Measurements from ENCODE around the gene CYB5D1.

The CYB5D1 gene

GRCh38 chr17:7886227-7887037 lies 28.6 kb downstream of the CYB5D1 start:
- H3K4me2 ChIP-seq (ENCODE audit: insufficient read depth, low read length): peak overlapping the region; percentile 98
- H3K9me3 ChIP-seq (ENCODE audit: insufficient read depth, low read length, severe bottlenecking): no peaks in the 10 kb centered on the region
- peaks cover 40% of the 10 kb centered on the region for H3K79me2 ChIP-seq (ENCODE audit: insufficient read depth, low read length)
- peak; percentile 67 for DNase-seq
- TF ChIP-seq EZH2 (IDR thresholded peaks at IDR 0.05; ENCODE audit: borderline replicate concordance, low read depth, low read length, severe bottlenecking): no peak
- TF ChIP-seq, protein P1, sequence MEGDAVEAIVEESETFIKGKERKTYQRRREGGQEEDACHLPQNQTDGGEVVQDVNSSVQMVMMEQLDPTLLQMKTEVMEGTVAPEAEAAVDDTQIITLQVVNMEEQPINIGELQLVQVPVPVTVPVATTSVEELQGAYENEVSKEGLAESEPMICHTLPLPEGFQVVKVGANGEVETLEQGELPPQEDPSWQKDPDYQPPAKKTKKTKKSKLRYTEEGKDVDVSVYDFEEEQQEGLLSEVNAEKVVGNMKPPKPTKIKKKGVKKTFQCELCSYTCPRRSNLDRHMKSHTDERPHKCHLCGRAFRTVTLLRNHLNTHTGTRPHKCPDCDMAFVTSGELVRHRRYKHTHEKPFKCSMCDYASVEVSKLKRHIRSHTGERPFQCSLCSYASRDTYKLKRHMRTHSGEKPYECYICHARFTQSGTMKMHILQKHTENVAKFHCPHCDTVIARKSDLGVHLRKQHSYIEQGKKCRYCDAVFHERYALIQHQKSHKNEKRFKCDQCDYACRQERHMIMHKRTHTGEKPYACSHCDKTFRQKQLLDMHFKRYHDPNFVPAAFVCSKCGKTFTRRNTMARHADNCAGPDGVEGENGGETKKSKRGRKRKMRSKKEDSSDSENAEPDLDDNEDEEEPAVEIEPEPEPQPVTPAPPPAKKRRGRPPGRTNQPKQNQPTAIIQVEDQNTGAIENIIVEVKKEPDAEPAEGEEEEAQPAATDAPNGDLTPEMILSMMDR (IDR thresholded peaks at IDR 0.05; ENCODE audit: borderline replicate concordance, extremely low read depth, low read length, poor library complexity, severe bottlenecking): peak; percentile 30
- peak overlapping the region; percentile 61 for H2AFZ ChIP-seq (ENCODE audit: low read depth, low read length)
- ATAC-seq (ENCODE audit: insufficient read depth, low read depth): peak; percentile 27
- H3K4me1 ChIP-seq (ENCODE audit: insufficient read depth, low read length): peaks cover 40% of the 10 kb centered on the region
- peak overlapping the region; percentile 55 to 91 for H3K4me3 ChIP-seq (ENCODE audit: low read depth in 1 of 2, low read length in 2 of 2)
- peak overlapping the region; percentile 92 for H3K27ac ChIP-seq (ENCODE audit: low read length)
- peaks cover 26% of the 10 kb centered on the region for H3K36me3 ChIP-seq (ENCODE audit: insufficient read depth, low read length)
- peaks cover 2% of the 10 kb centered on the region for H3K27me3 ChIP-seq (ENCODE audit: insufficient read depth, low read length, poor library complexity)
- H4K20me1 ChIP-seq (ENCODE audit: insufficient read depth, low read length): peaks cover 16% of the 10 kb centered on the region
- peak overlapping the region; percentile 88 for H3K9ac ChIP-seq (ENCODE audit: low read depth, low read length)

GRCh38 chr17:7887038-7887481 lies 29.3 kb downstream of the CYB5D1 start:
- Histone ChIP-seq H3K4me3 (ENCODE audit: low read depth in 1 of 2, low read length in 2 of 2) (peak overlapping the region; percentile 55 to 91; a peak in 3 of 4 replicates), H4K20me1 (ENCODE audit: insufficient read depth, low read length) (peaks cover 16% of the 10 kb centered on the region), H2AFZ (ENCODE audit: low read depth, low read length) (peak overlapping the region; percentile 61), H3K9ac (ENCODE audit: low read depth, low read length) (peak overlapping the region; percentile 88), H3K36me3 (ENCODE audit: insufficient read depth, low read length) (peaks cover 32% of the 10 kb centered on the region), H3K79me2 (ENCODE audit: insufficient read depth, low read length) (peaks cover 40% of the 10 kb centered on the region), H3K27me3 (ENCODE audit: insufficient read depth, low read length, poor library complexity) (peaks cover 2% of the 10 kb centered on the region), H3K4me1 (ENCODE audit: insufficient read depth, low read length) (peaks cover 40% of the 10 kb centered on the region), H3K27ac (ENCODE audit: low read length) (peak overlapping the region; percentile 92), H3K4me2 (ENCODE audit: insufficient read depth, low read length) (peak overlapping the region; percentile 98), H3K9me3 (ENCODE audit: insufficient read depth, low read length, severe bottlenecking) (no peaks in the 10 kb centered on the region)
- DNase-seq (no peak), ATAC-seq (ENCODE audit: insufficient read depth, low read depth) (peak; percentile 6; the same call in 2 of the 3 replicates)
- no peak for TF ChIP-seq EZH2 (IDR thresholded peaks at IDR 0.05; ENCODE audit: borderline replicate concordance, low read depth, low read length, severe bottlenecking)
- TF ChIP-seq, protein P1 (IDR thresholded peaks at IDR 0.05; ENCODE audit: borderline replicate concordance, extremely low read depth, low read length, poor library complexity, severe bottlenecking): peak; percentile 34

- H4K20me1 ChIP-seq (ENCODE audit: insufficient read depth, low read length): peaks cover 16% of the 10 kb centered on the region
- ATAC-seq (ENCODE audit: insufficient read depth, low read depth) (peak; percentile 82), DNase-seq (peak; percentile 86)
- peak overlapping the region; percentile 88 for H3K9ac ChIP-seq (ENCODE audit: low read depth, low read length)
- peak overlapping the region in 1 of 2 experiments; percentile 91; a peak in 3 of 4 replicates for H3K4me3 ChIP-seq (ENCODE audit: low read depth in 1 of 2, low read length in 2 of 2)
- H3K4me1 ChIP-seq (ENCODE audit: insufficient read depth, low read length): peaks cover 40% of the 10 kb centered on the region
- H3K27me3 ChIP-seq (ENCODE audit: insufficient read depth, low read length, poor library complexity): peaks cover 2% of the 10 kb centered on the region
- TF ChIP-seq, protein P1 (IDR thresholded peaks at IDR 0.05; ENCODE audit: borderline replicate concordance, extremely low read depth, low read length, poor library complexity, severe bottlenecking): no peak
- peaks cover 33% of the 10 kb centered on the region for H3K36me3 ChIP-seq (ENCODE audit: insufficient read depth, low read length)
- no peaks in the 10 kb centered on the region for H3K9me3 ChIP-seq (ENCODE audit: insufficient read depth, low read length, severe bottlenecking)
- peak overlapping the region; percentile 98 for H3K4me2 ChIP-seq (ENCODE audit: insufficient read depth, low read length)
- peak overlapping the region; percentile 92 for H3K27ac ChIP-seq (ENCODE audit: low read length)
- peaks cover 40% of the 10 kb centered on the region for H3K79me2 ChIP-seq (ENCODE audit: insufficient read depth, low read length)
- H2AFZ ChIP-seq (ENCODE audit: low read depth, low read length): peak overlapping the region; percentile 61
Measured at GRCh38 chr17:7887482-7888183, 29.8 kb downstream of the CYB5D1 start.

All from DND-41 (cell line).